GM12878 (cell line): ENCODE results near the gene C1orf53. TPM values are rescaled to one million over a fixed set of nuclear protein-coding genes. Genes with fewer than 3 reads are reported as not detected.

Experiments used
- ATF7 ChIP-seq: fragments of 450-650 bp; IDR thresholded peaks from 2 replicates; pipeline ENCODE4 v1.6.1; 2016; ENCODE audit warnings: low read depth, mild to moderate bottlenecking
- BHLHE40 ChIP-seq, 2 experiments: fragments of 450-650 bp in 1 of 2; IDR thresholded peaks; 2 replicates each; pipeline ENCODE4 v1.6.1; 2011 to 2017; ENCODE audit warnings: low read depth in 2 of 2, borderline replicate concordance in 1 of 2, improper control_type of control experiment in 1 of 2, low read length in 1 of 2, mild to moderate bottlenecking in 1 of 2
- CUX1 ChIP-seq: IDR thresholded peaks from 2 replicates; pipeline ENCODE4 v1.6.1; 2012; ENCODE audit warnings: improper control_type of control experiment, low read depth, low read length; ENCODE audit not compliant: insufficient replicate concordance
- ETV6 ChIP-seq, 2 experiments: fragments of 450-650 bp in 1 of 2; IDR thresholded peaks in 1 of 2; conservative IDR thresholded peaks in 1 of 2; 2 replicates each; pipeline ENCODE4 v1.6.1; 2014; ENCODE audit warnings: antibody characterized with exemption in 1 of 2, borderline replicate concordance in 1 of 2, low read depth in 1 of 2, mild to moderate bottlenecking in 1 of 2, moderate library complexity in 1 of 2
- FOS ChIP-seq: IDR thresholded peaks from 3 replicates; pipeline ENCODE4 v1.6.1; 2011; ENCODE audit warnings: borderline replicate concordance; ENCODE audit not compliant: insufficient read length; ENCODE audit errors: extremely low read depth
- HDAC6 ChIP-seq: fragments of 200-600 bp; sonication (generic); IDR thresholded peaks from one replicate; pipeline ENCODE4 v1.8.0; 2017; ENCODE audit warnings: antibody characterized with exemption; ENCODE audit not compliant: unreplicated experiment
- IKZF1 ChIP-seq: fragments of 450-650 bp; conservative IDR thresholded peaks from 2 replicates; pipeline ENCODE4 v1.6.1; 2017; ENCODE audit warnings: antibody characterized with exemption, mild to moderate bottlenecking
- IRF5 ChIP-seq: fragments of 450-650 bp; IDR thresholded peaks from 2 replicates; pipeline ENCODE4 v1.6.1; 2017; ENCODE audit warnings: borderline replicate concordance
- KDM1A ChIP-seq: fragments of 200-600 bp; sonication (generic); IDR thresholded peaks from 2 replicates; pipeline ENCODE4 v1.6.1; 2016; ENCODE audit warnings: borderline replicate concordance
- NKRF ChIP-seq: fragments of 450-650 bp; conservative IDR thresholded peaks from 2 replicates; pipeline ENCODE4 v1.6.1; 2017; ENCODE audit warnings: mild to moderate bottlenecking, moderate library complexity
- NR2C2 ChIP-seq: IDR thresholded peaks from 2 replicates; pipeline ENCODE4 v1.6.1; 2011; ENCODE audit warnings: borderline replicate concordance, low read depth; ENCODE audit not compliant: control insufficient read depth, insufficient read length
- RAD21 ChIP-seq: IDR thresholded peaks from 2 replicates; pipeline ENCODE4 v1.6.1; 2011; ENCODE audit warnings: mild to moderate bottlenecking, low read depth, low read length, moderate library complexity; ENCODE audit not compliant: insufficient read depth
- RB1 ChIP-seq: fragments of 450-650 bp; formaldehyde crosslinking; IDR thresholded peaks from 2 replicates; pipeline ENCODE4 v1.6.1; 2017; ENCODE audit warnings: mild to moderate bottlenecking, borderline replicate concordance
- RELA ChIP-seq: fragments of 450-650 bp; IDR thresholded peaks from 2 replicates; pipeline ENCODE4 v1.8.0; 2014; ENCODE audit warnings: borderline replicate concordance; ENCODE audit not compliant: partially characterized antibody
- RUNX3 ChIP-seq: IDR thresholded peaks from 2 replicates; pipeline ENCODE4 v1.6.1; 2012; ENCODE audit warnings: low read length, inconsistent platforms
- SMAD5 ChIP-seq: IDR thresholded peaks from 2 replicates; pipeline ENCODE4 v1.6.1; 2016; ENCODE audit warnings: antibody characterized with exemption, low read depth
- SMARCA5 ChIP-seq: fragments of 450-650 bp; IDR thresholded peaks from 2 replicates; pipeline ENCODE4 v1.6.1; 2017; ENCODE audit warnings: mild to moderate bottlenecking
- SREBF2 ChIP-seq: IDR thresholded peaks from 2 replicates; pipeline ENCODE4 v1.6.1; 2012; ENCODE audit warnings: mild to moderate bottlenecking, low read length
- SUZ12 ChIP-seq: fragments of 200-600 bp; sonication (generic); IDR thresholded peaks from one replicate; pipeline ENCODE4 v1.6.1; 2018; ENCODE audit warnings: antibody characterized with exemption, mild to moderate bottlenecking; ENCODE audit not compliant: unreplicated experiment
- ZNF24 ChIP-seq: fragments of 450-650 bp; IDR thresholded peaks from 2 replicates; pipeline ENCODE4 v1.6.1; 2017; ENCODE audit warnings: antibody characterized with exemption, mild to moderate bottlenecking
- polyA plus RNA-seq, 11 experiments: library from polyadenylated mRNA; depleted of rRNA in 4 of 11; unstranded in 6 of 11; stranded (reverse) in 5 of 11; fragments of >200 nt; fragmentation: Nextera tagmentation in 4 of 11; fragmentation: Illumina TruSeq in 1 of 11; extraction: Ambion mirVana in 4 of 11; extraction: Trizol in 1 of 11; gene quantifications; 1 replicate in 1 of 11; 2 replicates in 10 of 11; pipeline versions ENCODE4 v1.2.1 to v1.2.3, GENCODE V29; 2011 to 2016; ENCODE audit warnings: inconsistent platforms in 2 of 11, missing spikeins in 2 of 11, low read depth in 1 of 11
- total RNA-seq, 4 experiments: library from RNA; depleted of rRNA in 3 of 4; stranded (reverse); fragments of >200 nt in 3 of 4; fragmentation: Illumina TruSeq in 1 of 4; extraction: Trizol in 1 of 4; gene quantifications; 2 replicates each; pipeline versions ENCODE4 v1.2.1 to v1.2.3, GENCODE V29; 2013 to 2021

C1orf53 gene
- total and polyA plus RNA-seq, 10 of the 15 experiments (the other 5 are each of a cell fraction or from before 2014, with no cell fraction given): 0.31 to 5.4 (median 0.59) TPM

GRCh38 chr1:197924516-197925123 is 22.2 kb downstream of the C1orf53 start (continued):
- TF ChIP-seq IRF5 (no peak), NKRF (no peak), HDAC6 (no peak), BHLHE40 (IDR thresholded peaks at IDR 0.05; ENCODE audit: borderline replicate concordance in 1 of 2, low read depth in 2 of 2, low read length in 1 of 2) (no peak), RAD21 (peak; percentile 91), SUZ12 (no peak), CUX1 (no peak), FOS (no peak), SREBF2 (no peak), SMAD5 (no peak), RB1 (no peak), RELA (no peak), KDM1A (no peak), SMARCA5 (no peak), IKZF1 (no peak), ATF7 (no peak), NR2C2 (no peak), ZNF24 (0 out of 2 replicates have a peak, but pooled peaks have one; percentile 16), RUNX3 (0 out of 2 replicates have a peak, but pooled peaks have one; percentile 21), ETV6 (conservative IDR thresholded peaks at IDR 0.05 in 1 of 2, IDR thresholded peaks at IDR 0.05 in 1 of 2; ENCODE audit: borderline replicate concordance in 1 of 2, low read depth in 1 of 2) (no peak)
